Panc1 (cell line): ENCODE measurements around the gene ZNF583. TPM values are rescaled to one million over a fixed set of nuclear protein-coding genes. Genes with fewer than 3 reads are reported as not detected.

Source experiments
- ATAC-seq: fragments of 200-7000 bp; cut with Tn5 transposase; 2 replicates; pipeline ENCODE4 v1.9.1; 2020; ENCODE audit warnings: mild to moderate bottlenecking, moderate library complexity
- BruUV-seq: library from RNA; stranded (reverse); fragments of 400-500 nt; replicated peaks from 2 replicates; lab custom pipeline; 2021; lab: Mats Ljungman, UMichigan
- CTCF ChIA-PET: fragments of 300-600 bp; sonication (Branson Sonifier 250); formaldehyde crosslinking; loops from one replicate; lab custom pipeline; 2022; ENCODE audit warnings: antibody characterized with exemption; lab: Charles Lee
- POLR2A ChIA-PET: fragments of 300-600 bp; sonication (Branson Sonifier 250); formaldehyde crosslinking; loops from one replicate; lab custom pipeline; 2022; ENCODE audit warnings: antibody characterized with exemption; lab: Charles Lee
- DNase-seq: peaks from one replicate; pipeline ENCODE4 v3.0.0-alpha.2; 2010; ENCODE audit warnings: low read depth, low spot score
- H3K27ac ChIP-seq: 2 replicates; pipeline ENCODE4 v1.5.1; 2011; ENCODE audit warnings: mild to moderate bottlenecking, low read length, inconsistent platforms
- H3K27me3 ChIP-seq: fragments of 200-500 bp; sonication (Bioruptor generic); 2 replicates; pipeline ENCODE4 v1.6.0; 2014; ENCODE audit warnings: low read length, inconsistent platforms; ENCODE audit not compliant: control insufficient read depth, insufficient read depth
- H3K36me3 ChIP-seq: fragments of 200-500 bp; sonication (Bioruptor generic); 2 replicates; pipeline ENCODE4 v1.5.1; 2014; ENCODE audit warnings: inconsistent platforms, mild to moderate bottlenecking, low read length, moderate library complexity; ENCODE audit not compliant: control insufficient read depth, insufficient read depth
- H3K4me1 ChIP-seq: 2 replicates; pipeline ENCODE4 v1.5.1; 2011; ENCODE audit warnings: inconsistent platforms, mild to moderate bottlenecking, low read length, moderate library complexity; ENCODE audit not compliant: control insufficient read depth, insufficient read depth
- H3K4me3 ChIP-seq, 2 experiments: 2 replicates each; pipeline ENCODE4 v1.5.1; 2011 to 2012; ENCODE audit warnings: low read depth in 2 of 2, low read length in 2 of 2, mild to moderate bottlenecking in 2 of 2, inconsistent platforms in 1 of 2, moderate library complexity in 1 of 2
- H3K9me3 ChIP-seq: fragments of 200-500 bp; sonication (Bioruptor generic); 2 replicates; pipeline ENCODE4 v1.5.1; 2014; ENCODE audit warnings: low read depth, mild to moderate bottlenecking, inconsistent platforms, low read length, moderate library complexity; ENCODE audit not compliant: control insufficient read depth, insufficient read depth
- POLR2AphosphoS5 ChIP-seq: IDR thresholded peaks from 2 replicates; pipeline ENCODE4 v1.6.1; 2012; ENCODE audit warnings: mild to moderate bottlenecking, low read depth, low read length, moderate library complexity
- REST ChIP-seq, 2 experiments: IDR thresholded peaks; 2 replicates each; pipeline ENCODE4 v1.6.1; 2011 to 2012; ENCODE audit warnings: low read depth in 2 of 2, control low read depth in 1 of 2, low read length in 1 of 2, mild to moderate bottlenecking in 1 of 2, moderate library complexity in 1 of 2; ENCODE audit not compliant: insufficient read depth in 1 of 2
- SIN3A ChIP-seq: IDR thresholded peaks from 2 replicates; pipeline ENCODE4 v1.6.1; 2012; ENCODE audit warnings: low read depth, mild to moderate bottlenecking, low read length, moderate library complexity, borderline replicate concordance; ENCODE audit not compliant: insufficient read depth
- TCF7L2 ChIP-seq: IDR thresholded peaks from 2 replicates; pipeline ENCODE4 v1.6.1; 2011; ENCODE audit warnings: mild to moderate bottlenecking, low read depth, low read length, inconsistent platforms
- in situ Hi-C: cut with HindIII; loops from 2 replicates; pipeline ENCODE4 v1.10.0; 2016; ENCODE audit warnings: low sequenced_read_pairs, low pct_unique_long_range_greater_than_20kb
- intact Hi-C: fragments of 100-400 bp; cut with micrococcal nuclease; formaldehyde crosslinking; loops from one replicate; pipeline ENCODE4 v1.10.0; 2022; ENCODE audit not compliant: unreplicated experiment
- total RNA-seq: library from RNA; stranded (reverse); gene quantifications from one replicate; pipeline ENCODE4 v1.2.1, GENCODE V29; 2021; ENCODE audit not compliant: unreplicated experiment
- TF ChIP-seq, protein P1 (sequence below): fragments of 450-650 bp; IDR thresholded peaks from 2 replicates; pipeline ENCODE4 v1.5.1; 2017; ENCODE audit warnings: mild to moderate bottlenecking

Gene ZNF583
- total RNA-seq, 1 experiment from 2014 or later, result 6.1 TPM

DNA sequence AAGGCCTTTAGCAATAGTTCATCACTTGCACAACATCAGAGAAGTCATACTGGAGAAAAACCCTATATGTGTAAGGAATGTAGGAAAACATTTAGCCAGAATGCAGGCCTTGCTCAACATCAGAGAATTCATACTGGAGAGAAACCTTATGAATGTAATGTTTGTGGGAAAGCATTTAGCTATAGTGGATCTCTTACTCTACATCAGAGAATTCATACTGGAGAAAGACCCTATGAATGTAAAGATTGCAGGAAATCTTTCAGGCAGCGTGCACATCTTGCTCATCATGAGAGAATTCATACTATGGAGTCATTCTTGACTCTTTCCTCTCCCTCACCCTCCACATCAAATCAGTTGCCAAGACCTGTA lies 19.8 kb downstream of the ZNF583 start:
- Histone ChIP-seq H3K36me3 (no peaks in the 10 kb centered on the region), H3K27ac (no peak overlapping the region), H3K4me1 (no peaks in the 10 kb centered on the region), H3K27me3 (no peaks in the 10 kb centered on the region), H3K9me3 (peaks cover 93% of the 10 kb centered on the region), H3K4me3 (no peak overlapping the region)
- ChIA-PET POLR2A (no interaction called here), CTCF (no interaction called here)
- intact Hi-C loops (no loop called here), in situ Hi-C loops (no loop called here)
- ATAC-seq (no peak), DNase-seq (no peak)
- TF ChIP-seq, protein P1, sequence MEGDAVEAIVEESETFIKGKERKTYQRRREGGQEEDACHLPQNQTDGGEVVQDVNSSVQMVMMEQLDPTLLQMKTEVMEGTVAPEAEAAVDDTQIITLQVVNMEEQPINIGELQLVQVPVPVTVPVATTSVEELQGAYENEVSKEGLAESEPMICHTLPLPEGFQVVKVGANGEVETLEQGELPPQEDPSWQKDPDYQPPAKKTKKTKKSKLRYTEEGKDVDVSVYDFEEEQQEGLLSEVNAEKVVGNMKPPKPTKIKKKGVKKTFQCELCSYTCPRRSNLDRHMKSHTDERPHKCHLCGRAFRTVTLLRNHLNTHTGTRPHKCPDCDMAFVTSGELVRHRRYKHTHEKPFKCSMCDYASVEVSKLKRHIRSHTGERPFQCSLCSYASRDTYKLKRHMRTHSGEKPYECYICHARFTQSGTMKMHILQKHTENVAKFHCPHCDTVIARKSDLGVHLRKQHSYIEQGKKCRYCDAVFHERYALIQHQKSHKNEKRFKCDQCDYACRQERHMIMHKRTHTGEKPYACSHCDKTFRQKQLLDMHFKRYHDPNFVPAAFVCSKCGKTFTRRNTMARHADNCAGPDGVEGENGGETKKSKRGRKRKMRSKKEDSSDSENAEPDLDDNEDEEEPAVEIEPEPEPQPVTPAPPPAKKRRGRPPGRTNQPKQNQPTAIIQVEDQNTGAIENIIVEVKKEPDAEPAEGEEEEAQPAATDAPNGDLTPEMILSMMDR, result no peak
- TF ChIP-seq REST (IDR thresholded peaks at IDR 0.05; ENCODE audit: insufficient read depth in 1 of 2, low read depth in 2 of 2, low read length in 1 of 2) (no peak), POLR2AphosphoS5 (no peak), SIN3A (no peak), TCF7L2 (no peak)
- no TSS peak for BruUV-seq

DNA sequence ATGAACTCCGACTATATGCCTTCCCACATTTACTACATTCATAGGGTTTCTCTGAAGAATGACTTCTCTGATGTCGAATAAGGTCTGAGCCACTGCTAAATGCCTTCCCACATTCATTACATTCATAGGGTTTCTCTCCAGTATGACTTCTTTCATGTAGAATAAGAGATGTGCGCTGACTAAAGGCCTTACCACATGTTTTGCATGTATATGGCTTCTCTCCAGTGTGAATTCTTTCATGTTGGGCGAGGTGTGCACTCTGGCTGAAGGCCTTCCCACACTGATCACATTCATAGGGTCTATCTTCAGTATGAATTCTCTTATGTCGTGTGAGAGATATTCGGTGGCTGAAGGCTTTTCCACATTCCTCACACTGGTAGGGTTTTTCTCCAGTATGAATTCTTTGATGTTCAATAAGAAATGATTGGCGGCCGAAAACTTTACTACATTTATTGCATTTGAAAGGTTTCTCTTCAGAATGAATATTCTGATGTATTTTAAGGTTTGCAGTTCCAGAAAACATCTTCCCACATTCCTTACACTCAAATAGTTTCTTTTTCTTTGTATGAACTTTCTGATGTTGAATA lies 37.2 kb downstream of the ZNF583 start:
- DNase-seq (no peak), ATAC-seq (no peak)
- H3K4me3 ChIP-seq, result no peak overlapping the region
- no peaks in the 10 kb centered on the region for H3K36me3 ChIP-seq
- POLR2A ChIA-PET, result no interaction called here
- BruUV-seq, result no TSS peak
- no peak overlapping the region for H3K27ac ChIP-seq
- CTCF ChIA-PET, result no interaction called here
- no peaks in the 10 kb centered on the region for H3K27me3 ChIP-seq
- TF ChIP-seq SIN3A (no peak), REST (IDR thresholded peaks at IDR 0.05; ENCODE audit: insufficient read depth in 1 of 2, low read depth in 2 of 2, low read length in 1 of 2) (no peak), POLR2AphosphoS5 (no peak), TCF7L2 (no peak)
- TF ChIP-seq, protein P1, result no peak
- intact Hi-C loops (no loop called here), in situ Hi-C loops (no loop called here)
- no peaks in the 10 kb centered on the region for H3K4me1 ChIP-seq
- peaks cover 70% of the 10 kb centered on the region for H3K9me3 ChIP-seq
